ENCODE results near the gene TOGARAM2. TPM values are rescaled to one million over a fixed set of nuclear protein-coding genes. Genes with fewer than 3 reads are reported as not detected.
A peak's percentile ranks its signal among the peaks of the same experiment; 100 is the strongest.

Gene TOGARAM2
- 1.2 TPM for total RNA-seq
- polyA plus RNA-seq (ENCODE audit: insufficient read depth in 1 of 8, insufficient read length in 8 of 8, low replicate concordance in 1 of 8): 1 to 10 TPM in 7 of 8 donors, under 1 TPM in 1; 0.52 to 3.8 (median 1.6) TPM
- long read RNA-seq, donor 1: 0 reads
- long read RNA-seq, donor 2: 0 reads
- long read RNA-seq, donor 3: 0 reads
- long read RNA-seq, donor 4: 0 reads
- long read RNA-seq, donor 5: 0 reads
- long read RNA-seq, donor 6: 0 reads
- long read RNA-seq, donor 7: 0 reads
- long read RNA-seq, donor 8: 0 reads
- long read RNA-seq, donor 9: 0 reads
- long read RNA-seq, donor 10: 0 reads
- long read RNA-seq, donor 11: 0 reads

GRCh38 chr2:28981016-28981441 is at the start of gene TOGARAM2:
Gene TOGARAM2 (plus strand): TSS chr2:28981298. CDS start chr2:28994835, 13,537 bp downstream.
- Histone ChIP-seq H3K4me1 (ENCODE audit: control insufficient read depth, insufficient read depth, low read length) (peaks cover 42% of the 10 kb centered on the region), H3K27ac (ENCODE audit: low read length) (peak within 1 kb of the TSS; percentile 56), H3K36me3 (ENCODE audit: control insufficient read depth, insufficient read depth, low read length) (no peaks in the 10 kb centered on the region), H3K4me3 (ENCODE audit: low read length) (no peak within 1 kb of the TSS), H3K27me3 (ENCODE audit: control insufficient read depth, insufficient read depth, low read length) (no peaks in the 10 kb centered on the region), H3K9me3 (replicated peaks; ENCODE audit: control insufficient read depth, low read depth, low read length) (no peaks in the 10 kb centered on the region)
- 39% methylated on average over 10 of the region's 10 CpGs for WGBS (ENCODE audit: insufficient coverage)
- peak; percentile 48 for DNase-seq

GRCh38 chr2:28934769-28935168 is 46.3 kb upstream of the TOGARAM2 start:
- Histone ChIP-seq H3K27ac (ENCODE audit: low read length) (no peak overlapping the region), H3K36me3 (ENCODE audit: control insufficient read depth, insufficient read depth, low read length) (peaks cover 31% of the 10 kb centered on the region), H3K4me3 (ENCODE audit: low read length) (no peak overlapping the region), H3K4me1 (ENCODE audit: control insufficient read depth, insufficient read depth, low read length) (no peaks in the 10 kb centered on the region), H3K9me3 (replicated peaks; ENCODE audit: control insufficient read depth, low read depth, low read length) (no peaks in the 10 kb centered on the region), H3K27me3 (ENCODE audit: control insufficient read depth, insufficient read depth, low read length) (no peaks in the 10 kb centered on the region)
- no peak for DNase-seq
- no CpG with 5 or more reads among the region's 2 CpGs for WGBS (ENCODE audit: insufficient coverage)

- Histone ChIP-seq H3K4me3 (ENCODE audit: low read length) (no peak overlapping the region), H3K4me1 (ENCODE audit: control insufficient read depth, insufficient read depth, low read length) (no peaks in the 10 kb centered on the region), H3K9me3 (replicated peaks; ENCODE audit: control insufficient read depth, low read depth, low read length) (no peaks in the 10 kb centered on the region), H3K36me3 (ENCODE audit: control insufficient read depth, insufficient read depth, low read length) (peaks cover 54% of the 10 kb centered on the region), H3K27me3 (ENCODE audit: control insufficient read depth, insufficient read depth, low read length) (no peaks in the 10 kb centered on the region), H3K27ac (ENCODE audit: low read length) (no peak overlapping the region)
- DNase-seq: no peak
- 80% methylated on average over 1 of the region's 3 CpGs for WGBS (ENCODE audit: insufficient coverage)
Observed at GRCh38 chr2:28941008-28941407, 40.1 kb upstream of the TOGARAM2 start.

- WGBS (ENCODE audit: insufficient coverage): 93% methylated on average over 12 of the region's 14 CpGs
- H3K27ac ChIP-seq (ENCODE audit: low read length): no peak overlapping the region
- no peak overlapping the region for H3K4me3 ChIP-seq (ENCODE audit: low read length)
- no peaks in the 10 kb centered on the region for H3K27me3 ChIP-seq (ENCODE audit: control insufficient read depth, insufficient read depth, low read length)
- no peaks in the 10 kb centered on the region for H3K9me3 ChIP-seq (replicated peaks; ENCODE audit: control insufficient read depth, low read depth, low read length)
- DNase-seq: no peak
- peaks cover 45% of the 10 kb centered on the region for H3K36me3 ChIP-seq (ENCODE audit: control insufficient read depth, insufficient read depth, low read length)
- H3K4me1 ChIP-seq (ENCODE audit: control insufficient read depth, insufficient read depth, low read length): no peaks in the 10 kb centered on the region
Observed at GRCh38 chr2:28944535-28945248, 36.4 kb upstream of the TOGARAM2 start.

GRCh38 chr2:28948160-28948559 is 32.9 kb upstream of the TOGARAM2 start:
- DNase-seq: no peak
- H3K4me3 ChIP-seq (ENCODE audit: low read length): no peak overlapping the region
- H3K36me3 ChIP-seq (ENCODE audit: control insufficient read depth, insufficient read depth, low read length): peaks cover 26% of the 10 kb centered on the region
- no peak overlapping the region for H3K27ac ChIP-seq (ENCODE audit: low read length)
- H3K27me3 ChIP-seq (ENCODE audit: control insufficient read depth, insufficient read depth, low read length): no peaks in the 10 kb centered on the region
- WGBS (ENCODE audit: insufficient coverage): no CpG with 5 or more reads among the region's 2 CpGs
- H3K9me3 ChIP-seq (replicated peaks; ENCODE audit: control insufficient read depth, low read depth, low read length): no peaks in the 10 kb centered on the region
- no peaks in the 10 kb centered on the region for H3K4me1 ChIP-seq (ENCODE audit: control insufficient read depth, insufficient read depth, low read length)

- Histone ChIP-seq H3K27me3 (ENCODE audit: control insufficient read depth, insufficient read depth, low read length) (no peaks in the 10 kb centered on the region), H3K36me3 (ENCODE audit: control insufficient read depth, insufficient read depth, low read length) (peaks cover 18% of the 10 kb centered on the region), H3K9me3 (replicated peaks; ENCODE audit: control insufficient read depth, low read depth, low read length) (no peaks in the 10 kb centered on the region), H3K4me1 (ENCODE audit: control insufficient read depth, insufficient read depth, low read length) (no peaks in the 10 kb centered on the region), H3K27ac (ENCODE audit: low read length) (no peak overlapping the region), H3K4me3 (ENCODE audit: low read length) (no peak overlapping the region)
- WGBS (ENCODE audit: insufficient coverage): no CpG with 5 or more reads among the region's 1 CpG
- DNase-seq: no peak
Observed at GRCh38 chr2:28949190-28949589, 31.9 kb upstream of the TOGARAM2 start.

GRCh38 chr2:28949617-28950305 is 31.3 kb upstream of the TOGARAM2 start:
- H3K27ac ChIP-seq (ENCODE audit: low read length): no peak overlapping the region
- H3K4me3 ChIP-seq (ENCODE audit: low read length): no peak overlapping the region
- H3K9me3 ChIP-seq (replicated peaks; ENCODE audit: control insufficient read depth, low read depth, low read length): no peaks in the 10 kb centered on the region
- H3K36me3 ChIP-seq (ENCODE audit: control insufficient read depth, insufficient read depth, low read length): peaks cover 15% of the 10 kb centered on the region
- H3K27me3 ChIP-seq (ENCODE audit: control insufficient read depth, insufficient read depth, low read length): no peaks in the 10 kb centered on the region
- WGBS (ENCODE audit: insufficient coverage): 88% methylated on average over 11 of the region's 11 CpGs
- H3K4me1 ChIP-seq (ENCODE audit: control insufficient read depth, insufficient read depth, low read length): no peaks in the 10 kb centered on the region
- no peak for DNase-seq

GRCh38 chr2:28950941-28951630 is 30.0 kb upstream of the TOGARAM2 start:
- H3K9me3 ChIP-seq (replicated peaks; ENCODE audit: control insufficient read depth, low read depth, low read length): no peaks in the 10 kb centered on the region
- H3K36me3 ChIP-seq (ENCODE audit: control insufficient read depth, insufficient read depth, low read length): peaks cover 9% of the 10 kb centered on the region
- H3K4me3 ChIP-seq (ENCODE audit: low read length): no peak overlapping the region
- H3K27me3 ChIP-seq (ENCODE audit: control insufficient read depth, insufficient read depth, low read length): no peaks in the 10 kb centered on the region
- H3K4me1 ChIP-seq (ENCODE audit: control insufficient read depth, insufficient read depth, low read length): no peaks in the 10 kb centered on the region
- WGBS (ENCODE audit: insufficient coverage): 95% methylated on average over 4 of the region's 12 CpGs
- no peak for DNase-seq
- H3K27ac ChIP-seq (ENCODE audit: low read length): no peak overlapping the region

- H3K27ac ChIP-seq (ENCODE audit: low read length): no peak overlapping the region
- no peaks in the 10 kb centered on the region for H3K9me3 ChIP-seq (replicated peaks; ENCODE audit: control insufficient read depth, low read depth, low read length)
- no peak overlapping the region for H3K4me3 ChIP-seq (ENCODE audit: low read length)
- 76% methylated on average over 8 of the region's 13 CpGs for WGBS (ENCODE audit: insufficient coverage)
- H3K27me3 ChIP-seq (ENCODE audit: control insufficient read depth, insufficient read depth, low read length): no peaks in the 10 kb centered on the region
- H3K36me3 ChIP-seq (ENCODE audit: control insufficient read depth, insufficient read depth, low read length): peaks cover 5% of the 10 kb centered on the region
- H3K4me1 ChIP-seq (ENCODE audit: control insufficient read depth, insufficient read depth, low read length): no peaks in the 10 kb centered on the region
- no peak for DNase-seq
Observed at GRCh38 chr2:28951910-28952835, 28.9 kb upstream of the TOGARAM2 start.
